ENCODE data around the gene TAF11L4.
"Not testable (repeated sequence)": the region's sequence is repeated elsewhere in the genome, so short reads cannot be mapped to it uniquely, and the experiment has no call there.

DNA sequence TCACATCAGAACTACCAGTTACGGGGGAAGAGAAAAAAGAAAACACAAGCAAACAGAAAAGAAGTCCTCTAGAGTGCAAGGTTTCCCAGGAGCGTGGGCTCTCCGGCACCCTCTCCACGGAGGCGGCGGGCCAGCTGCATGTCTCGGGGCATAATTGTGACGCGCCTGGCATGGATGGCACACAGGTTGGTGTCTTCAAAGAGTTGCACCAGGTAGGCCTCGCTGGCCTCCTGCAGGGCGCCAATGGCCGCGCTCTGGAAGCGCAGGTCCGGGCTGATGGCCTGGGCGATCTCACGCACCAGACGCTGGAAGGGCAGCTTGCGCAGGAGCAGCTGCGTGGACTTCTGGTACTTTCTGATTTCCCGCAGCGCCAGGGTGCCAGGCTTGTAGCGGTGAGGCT lies 30.3 kb upstream of the TAF11L4 start:
- not testable (repeated sequence) for TF ChIP-seq BHLHE40 (IDR thresholded peaks at IDR 0.05; ENCODE audit: low read depth, low read length); CTCF (conservative IDR thresholded peaks at IDR 0.05; ENCODE audit: low read depth, low read length); POLR2A (IDR thresholded peaks at IDR 0.05; ENCODE audit: low read depth, low read length); SMC3 (IDR thresholded peaks at IDR 0.05; ENCODE audit: low read depth, low read length); MAFK (IDR thresholded peaks at IDR 0.05; ENCODE audit: low read depth, low read length); RAD21 (IDR thresholded peaks at IDR 0.05; ENCODE audit: low read length)
- TF ChIP-seq, protein P1, sequence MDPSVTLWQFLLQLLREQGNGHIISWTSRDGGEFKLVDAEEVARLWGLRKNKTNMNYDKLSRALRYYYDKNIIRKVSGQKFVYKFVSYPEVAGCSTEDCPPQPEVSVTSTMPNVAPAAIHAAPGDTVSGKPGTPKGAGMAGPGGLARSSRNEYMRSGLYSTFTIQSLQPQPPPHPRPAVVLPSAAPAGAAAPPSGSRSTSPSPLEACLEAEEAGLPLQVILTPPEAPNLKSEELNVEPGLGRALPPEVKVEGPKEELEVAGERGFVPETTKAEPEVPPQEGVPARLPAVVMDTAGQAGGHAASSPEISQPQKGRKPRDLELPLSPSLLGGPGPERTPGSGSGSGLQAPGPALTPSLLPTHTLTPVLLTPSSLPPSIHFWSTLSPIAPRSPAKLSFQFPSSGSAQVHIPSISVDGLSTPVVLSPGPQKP (IDR thresholded peaks at IDR 0.05; ENCODE audit: borderline replicate concordance, low read depth, low read length) = not testable (repeated sequence)
